HG02885 (cell line): ENCODE results near the gene OLFML2B.

Source experiments
- ATAC-seq: cut with Tn5 transposase; IDR thresholded peaks from one replicate; pipeline ENCODE4 v1.9.1; 2021; ENCODE audit warnings: mild to moderate bottlenecking; ENCODE audit not compliant: unreplicated experiment, poor library complexity

The OLFML2B gene

DNA sequence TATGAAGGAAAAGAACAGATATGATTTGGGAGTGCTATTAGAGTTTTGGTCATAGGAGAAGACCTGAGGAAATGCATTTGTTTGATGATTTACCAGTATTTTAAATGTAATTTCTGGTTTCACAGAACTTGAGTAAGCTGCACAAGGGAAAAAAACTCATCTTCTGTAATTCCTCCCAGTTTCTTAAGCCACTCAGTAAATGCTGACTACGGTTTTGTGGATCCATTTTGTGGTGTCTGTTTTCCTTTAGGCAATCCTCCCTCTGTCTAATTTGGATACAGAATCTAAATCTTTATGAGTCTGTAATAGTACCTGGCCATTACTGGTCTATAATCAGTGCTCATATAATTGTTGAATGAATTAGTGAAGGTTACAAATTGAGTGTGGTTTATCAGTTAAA lies 72.0 kb downstream of the OLFML2B start:
- no peak for ATAC-seq

DNA sequence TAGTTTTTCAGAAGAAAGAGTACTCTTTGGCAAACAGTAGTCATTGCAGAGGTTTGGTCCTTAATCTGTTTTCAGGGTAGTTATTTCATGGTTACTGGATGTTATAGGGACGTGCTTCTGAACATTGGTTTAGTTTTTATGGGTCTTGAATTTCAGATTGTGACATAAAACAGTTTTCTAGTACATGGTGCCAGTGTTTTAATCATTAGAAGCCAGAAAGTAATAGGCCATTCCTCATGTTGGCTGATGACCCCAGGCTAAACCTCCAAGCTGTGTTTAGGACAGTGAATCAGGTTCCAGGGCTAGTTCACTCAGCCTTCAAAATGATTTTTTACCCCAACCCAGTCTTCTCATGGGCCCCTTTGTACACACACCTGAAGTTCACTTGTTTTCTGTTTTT lies 73.3 kb downstream of the OLFML2B start:
- ATAC-seq = no peak

DNA sequence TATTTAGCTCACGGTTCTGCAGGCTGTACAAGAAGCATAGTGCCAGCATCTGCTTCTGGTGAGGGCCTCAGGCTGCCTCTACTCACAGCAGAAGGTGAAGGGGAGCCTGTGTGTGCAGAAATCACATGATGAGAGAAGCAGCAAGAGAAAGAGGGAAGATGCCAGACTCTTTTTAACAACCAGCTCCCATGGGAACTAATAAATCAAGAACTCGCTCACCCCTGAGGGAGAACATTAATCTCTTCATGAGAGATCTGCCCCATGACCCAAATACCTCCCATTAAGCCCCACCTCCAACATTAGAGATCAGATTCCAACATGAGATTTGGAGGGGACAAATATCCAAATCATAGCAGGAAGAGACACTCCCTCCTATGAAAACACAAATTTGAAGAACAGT lies 74.1 kb downstream of the OLFML2B start:
- no peak for ATAC-seq

DNA sequence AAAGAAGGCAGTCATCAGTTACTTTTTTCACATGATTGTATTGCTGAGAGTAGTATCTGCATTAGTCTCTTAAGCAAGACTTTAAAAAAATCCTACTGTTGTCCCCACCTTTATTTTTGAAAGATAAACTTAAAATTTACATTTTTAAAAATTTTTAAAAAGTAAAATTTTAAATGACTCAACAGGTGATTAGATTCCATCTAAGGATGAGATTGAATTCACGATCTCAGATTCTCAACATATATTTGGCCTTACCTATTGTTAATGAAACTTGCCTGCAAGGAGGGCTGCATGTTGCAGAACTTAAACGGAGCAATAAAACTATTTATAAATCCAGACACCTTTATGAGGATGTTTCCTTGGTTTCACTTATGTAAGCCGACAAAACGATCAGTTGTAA lies 75.2 kb downstream of the OLFML2B start:
- no peak for ATAC-seq

DNA sequence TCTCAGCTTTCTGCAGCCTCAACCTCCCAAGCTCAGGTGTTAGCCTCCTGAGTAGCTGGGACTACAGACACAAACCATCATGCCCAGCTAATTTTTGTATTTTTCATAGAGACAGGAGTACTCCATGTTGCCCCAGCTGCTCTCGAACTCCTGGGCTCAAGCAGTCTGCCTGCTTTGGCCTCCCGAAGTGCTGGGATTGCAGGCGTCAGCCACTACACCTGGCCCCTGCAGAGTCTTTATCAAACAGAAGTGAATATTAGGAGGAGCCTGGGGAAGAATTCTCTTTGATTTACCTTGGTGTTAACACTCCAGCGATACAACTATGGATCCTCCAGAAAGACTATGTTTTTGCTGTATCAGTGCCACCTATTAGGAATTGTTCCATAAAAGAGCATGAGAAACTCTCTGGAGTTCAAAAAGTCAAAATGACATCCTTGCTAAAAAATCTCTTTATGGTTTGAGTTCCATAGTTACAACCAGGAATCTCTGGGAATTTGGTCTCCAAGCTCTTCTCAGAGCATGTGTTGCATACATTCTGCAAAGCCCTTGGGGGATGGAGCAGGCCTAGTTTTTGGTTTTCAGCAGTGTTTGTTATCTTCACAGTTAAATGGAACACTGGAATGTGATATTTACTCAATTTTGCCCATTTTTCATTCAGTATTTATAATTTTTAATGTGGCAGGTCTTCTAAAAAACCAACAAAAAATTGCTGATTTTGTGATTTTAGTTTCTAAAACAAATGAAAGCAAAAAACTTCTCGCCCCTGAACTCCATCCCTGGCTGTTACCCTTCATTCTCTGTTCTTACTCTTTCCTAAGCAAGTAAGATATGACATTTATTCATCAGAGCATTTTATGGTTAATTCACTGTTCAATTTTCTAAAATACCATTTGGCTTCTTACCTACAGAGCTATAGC lies 77.3 kb downstream of the OLFML2B start:
- no peak for ATAC-seq

DNA sequence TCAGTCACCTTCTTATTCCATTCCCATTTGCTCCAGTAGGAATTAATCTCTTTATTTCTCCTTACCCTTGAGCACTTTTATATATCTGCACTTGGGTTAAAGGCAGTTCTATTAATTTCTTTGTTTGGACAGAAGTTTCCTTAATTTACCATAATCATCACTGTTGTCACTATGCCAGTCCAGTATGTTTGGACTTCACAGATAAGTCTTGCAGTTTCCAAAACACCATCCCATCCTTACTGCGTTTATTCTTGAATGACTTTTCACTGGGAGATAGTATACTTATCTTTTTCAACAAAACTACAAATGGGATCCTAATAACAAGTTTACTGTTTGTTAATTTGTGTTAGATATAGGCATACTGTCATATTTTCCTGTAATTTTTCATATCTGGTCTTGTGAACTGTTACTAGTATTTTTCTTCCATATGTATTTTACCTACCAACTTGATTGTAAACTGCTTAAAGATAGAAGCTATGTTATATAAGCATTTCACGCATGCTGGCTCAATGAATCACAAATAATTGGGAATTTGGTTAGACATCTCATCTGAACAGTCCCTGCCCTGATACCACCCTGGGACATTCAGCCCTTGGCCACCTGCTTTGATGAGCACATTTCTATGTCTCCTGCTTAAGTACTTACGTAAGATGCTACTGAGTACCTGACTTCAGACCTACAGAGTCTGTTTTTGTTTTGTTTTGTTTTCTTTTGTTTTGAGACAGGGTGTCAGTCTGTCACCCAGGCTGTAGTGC lies 78.2 kb downstream of the OLFML2B start:
- ATAC-seq = no peak

DNA sequence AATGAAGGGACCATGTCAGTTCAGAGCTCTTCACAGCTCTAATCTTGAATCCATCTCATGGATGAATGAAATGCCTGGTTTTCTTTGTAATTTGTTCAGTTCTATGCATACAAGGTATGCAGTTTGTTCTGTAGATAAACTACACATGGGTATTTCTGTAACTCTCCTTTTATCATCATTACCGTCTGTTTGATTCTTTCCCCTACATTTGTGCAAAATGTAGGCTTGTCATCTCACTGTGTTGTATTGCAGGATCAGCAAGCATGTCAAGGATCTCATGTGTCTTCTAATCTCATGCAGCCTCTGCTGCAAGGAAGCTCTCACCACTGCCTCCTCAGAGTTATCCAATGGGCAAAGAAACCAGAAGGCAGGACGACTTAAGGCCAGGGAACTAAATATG lies 79.3 kb downstream of the OLFML2B start:
- no peak for ATAC-seq

DNA sequence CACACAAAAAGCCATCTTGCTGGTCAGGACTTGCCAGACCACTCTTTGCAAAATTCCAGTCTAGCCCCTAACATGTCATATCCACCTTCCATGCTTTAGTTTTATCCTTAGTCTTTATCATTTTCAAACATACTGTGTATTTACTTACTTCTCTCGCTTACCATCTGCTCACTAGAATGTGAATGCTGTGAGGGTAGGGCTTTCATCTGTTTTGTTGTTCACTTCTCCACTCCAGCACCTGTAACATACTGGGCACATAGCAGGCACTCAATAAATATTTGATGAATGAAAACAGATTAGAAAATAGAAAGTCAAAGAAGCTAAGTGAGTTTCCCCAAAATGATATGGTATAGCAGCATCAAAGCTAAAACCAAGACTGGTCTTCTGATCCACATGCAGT lies 79.9 kb downstream of the OLFML2B start:
- no peak for ATAC-seq

DNA sequence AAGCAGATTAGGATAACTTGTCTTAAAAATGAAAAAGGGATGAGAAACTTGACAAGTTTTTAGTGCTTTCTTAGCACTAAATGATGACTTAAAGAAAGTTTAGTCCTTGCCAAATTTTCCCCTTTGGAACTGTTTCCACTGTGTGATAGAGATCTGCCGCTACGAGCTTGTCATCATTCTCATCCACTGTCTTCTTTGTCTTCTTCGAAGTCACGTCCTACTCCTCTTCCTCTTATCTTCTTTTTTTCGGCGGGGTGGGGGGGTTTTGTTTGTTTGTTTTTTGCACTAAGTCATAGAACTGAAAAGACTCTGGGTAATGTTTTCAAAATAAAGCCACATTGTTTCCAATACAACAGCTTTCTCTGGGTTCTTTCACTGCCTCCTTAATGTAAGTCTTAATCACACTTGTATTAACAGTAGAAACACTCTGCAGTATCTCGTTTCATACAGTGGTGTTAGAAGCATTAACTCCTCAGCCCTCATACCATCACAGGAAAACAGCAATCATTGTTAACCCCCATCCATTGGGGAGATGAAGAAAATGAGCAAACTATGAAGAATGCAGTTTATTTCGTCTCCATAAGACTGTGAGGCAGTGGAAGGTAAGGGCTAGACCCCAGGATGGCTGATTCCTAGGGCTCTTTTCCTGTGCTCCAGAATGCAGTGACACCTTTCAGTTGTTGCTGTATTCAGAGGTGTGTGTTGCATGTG lies 81.8 kb downstream of the OLFML2B start:
- no peak for ATAC-seq

DNA sequence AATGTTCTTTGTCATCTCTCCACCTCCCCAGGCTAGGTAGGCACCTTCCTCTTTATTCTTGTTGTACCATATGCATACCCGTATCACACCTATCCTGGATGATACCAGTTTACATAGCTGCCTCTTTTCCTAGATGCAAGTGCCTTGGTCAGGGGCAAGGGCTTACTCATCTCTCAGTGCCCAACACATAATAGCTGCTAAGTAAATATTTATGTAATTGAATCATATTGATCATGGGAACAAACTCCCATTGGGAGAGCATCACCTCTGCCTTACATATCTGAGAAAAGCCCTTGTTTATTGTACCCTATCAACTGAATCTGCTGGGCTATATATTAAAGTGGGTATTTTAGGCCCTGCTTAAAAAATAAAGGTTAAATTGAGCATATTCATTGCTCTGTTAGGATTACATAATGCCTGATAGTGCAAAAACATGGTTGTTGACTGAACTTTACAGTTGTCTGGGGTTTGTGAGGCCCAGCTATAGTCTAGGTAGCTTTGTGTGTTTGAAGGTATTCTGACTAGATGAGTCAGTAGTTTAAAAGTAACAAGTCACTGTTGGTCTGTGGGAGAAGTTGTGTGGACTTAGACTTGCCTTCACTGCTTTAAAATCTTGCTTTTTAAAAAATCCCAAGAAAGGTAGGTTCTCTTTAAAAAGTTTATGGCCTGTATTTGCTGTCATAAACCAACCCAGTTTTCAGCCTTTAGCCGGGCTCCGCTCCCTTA lies 82.6 kb downstream of the OLFML2B start:
- no peak for ATAC-seq

DNA sequence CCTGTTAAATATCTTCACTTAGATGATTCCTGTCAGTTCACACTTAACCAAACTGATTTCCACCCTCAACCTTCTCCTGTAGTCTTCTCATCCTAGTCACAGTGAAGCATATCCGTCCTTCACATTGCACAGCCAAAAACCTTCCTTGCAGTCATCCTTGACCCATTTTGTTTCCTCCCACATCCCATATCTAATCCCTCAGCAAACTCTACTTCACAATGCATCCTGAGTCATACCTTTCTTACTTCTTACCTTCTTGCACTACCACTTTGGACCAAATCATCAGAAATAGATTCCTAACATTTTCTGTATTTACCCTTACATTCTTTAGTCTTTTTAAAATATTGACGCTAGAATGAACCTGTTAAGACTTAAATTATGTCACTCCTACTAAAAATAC lies 86.9 kb downstream of the OLFML2B start:
- ATAC-seq = no peak

DNA sequence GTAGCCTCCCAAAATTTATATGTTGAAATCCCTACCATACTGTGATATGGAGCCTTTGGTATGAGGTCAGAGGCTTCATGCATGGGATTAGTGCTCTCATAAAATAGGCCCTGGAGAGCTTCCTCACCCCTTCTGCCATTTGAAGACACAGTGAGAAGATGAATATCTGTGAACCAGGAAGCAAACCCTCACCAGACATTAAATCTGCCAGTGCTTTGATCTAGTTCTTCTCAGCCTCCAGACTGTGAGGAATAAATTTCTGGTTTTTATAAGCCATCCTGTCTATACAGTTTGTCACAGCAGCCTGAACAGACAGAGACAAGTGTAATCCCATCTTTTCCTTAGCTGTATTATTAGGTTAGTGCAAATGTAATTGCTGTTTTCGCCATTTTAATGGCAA lies 88.4 kb downstream of the OLFML2B start:
- ATAC-seq = no peak

DNA sequence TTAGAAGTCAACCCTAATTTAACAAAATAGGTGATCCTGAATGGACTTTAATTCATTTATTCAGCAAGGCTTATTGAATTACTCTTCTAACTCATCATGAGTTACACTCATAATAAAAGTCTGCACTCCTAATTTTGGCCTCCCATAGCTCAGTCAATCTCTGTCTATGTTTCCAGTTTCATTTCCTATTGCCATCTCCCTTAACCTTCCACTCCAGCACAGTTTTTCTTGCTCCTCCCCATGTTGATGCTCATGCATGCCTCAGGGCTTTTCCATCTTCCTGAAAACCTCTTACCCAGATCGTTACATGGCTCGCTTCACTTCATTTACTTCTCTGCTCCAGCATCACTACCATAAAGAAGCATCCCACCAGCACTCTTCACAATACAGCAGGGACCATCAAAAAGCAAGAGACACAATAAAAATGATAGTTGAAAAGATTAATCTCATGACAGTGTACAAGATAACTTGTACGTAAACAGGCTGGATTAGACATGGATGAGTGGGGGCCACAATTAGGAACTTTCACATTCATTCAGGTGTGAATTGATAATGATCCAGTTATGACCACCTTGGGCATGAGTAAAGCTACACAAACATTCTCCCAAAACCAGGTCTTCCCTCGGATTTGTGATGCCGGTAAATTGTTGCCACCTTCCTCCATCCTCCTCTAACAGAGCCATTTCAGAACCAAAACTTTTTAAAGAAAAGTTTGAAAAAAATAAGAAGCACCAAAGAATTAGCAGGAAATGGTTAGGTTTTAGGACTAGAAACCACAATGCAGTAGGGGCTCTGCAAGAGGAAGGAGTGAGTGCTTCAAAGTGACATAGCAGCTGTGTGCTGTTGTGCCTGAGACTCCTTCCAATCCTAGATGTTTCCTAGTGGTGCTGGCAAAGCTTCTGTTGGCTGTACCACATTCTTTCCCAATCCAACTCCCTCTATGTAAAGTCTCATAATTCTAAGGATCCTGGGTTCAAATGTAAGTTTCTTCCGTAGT lies 89.8 kb downstream of the OLFML2B start:
- no peak for ATAC-seq
